T-helper 9 cell (primary cell): ENCODE data around the gene SWAP70.

ENCODE experiments used
- DNase-seq: peaks from one replicate; pipeline ENCODE4 v3.0.0-alpha.2; 2020

SWAP70 gene

GRCh38 chr11:9780929-9781328, 117.1 kb downstream of the SWAP70 start:
- no peak for DNase-seq

- DNase-seq = no peak
These were observed 120.1 kb downstream of the SWAP70 start for GRCh38 chr11:9783986-9784385.

DNA sequence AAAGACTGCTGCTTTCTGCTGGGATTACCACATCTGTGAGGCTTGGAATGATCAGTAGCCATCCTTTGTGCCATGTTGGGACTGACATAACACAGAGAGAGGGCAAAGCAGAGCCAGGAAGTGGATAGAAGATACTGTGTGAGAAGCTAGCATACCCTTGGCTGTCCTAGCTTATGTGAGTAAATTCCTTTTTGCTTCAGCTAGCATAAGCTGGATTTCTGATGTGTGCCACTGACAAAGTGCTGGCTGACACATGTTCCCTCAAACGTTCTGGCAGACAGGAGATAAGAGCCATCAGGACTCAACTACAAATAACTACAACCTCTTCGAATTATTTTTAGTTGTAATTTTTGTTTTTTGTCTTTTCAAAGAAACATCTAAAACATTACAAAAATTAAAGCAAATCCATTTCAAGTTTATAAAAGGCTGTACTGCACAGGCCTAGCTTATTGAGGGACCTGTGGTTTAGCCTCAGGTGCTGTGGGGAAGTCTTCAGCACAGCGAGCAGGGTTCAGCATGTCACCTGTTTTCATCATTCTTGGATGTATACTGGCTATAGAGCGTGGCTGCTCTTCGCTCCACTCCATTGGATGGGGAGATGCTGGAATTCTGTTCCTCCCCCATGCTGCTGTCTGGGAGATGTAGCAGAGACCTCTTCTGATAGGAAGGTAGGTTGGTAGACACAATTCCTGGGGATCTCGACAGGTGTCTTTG, 120.9 kb downstream of the SWAP70 start:
- DNase-seq = no peak

GRCh38 chr11:9787260-9787659, 123.4 kb downstream of the SWAP70 start:
- DNase-seq = no peak

GRCh38 chr11:9787981-9788521, 124.2 kb downstream of the SWAP70 start:
- no peak for DNase-seq

GRCh38 chr11:9789910-9790309, 126.0 kb downstream of the SWAP70 start:
- no peak for DNase-seq

DNA sequence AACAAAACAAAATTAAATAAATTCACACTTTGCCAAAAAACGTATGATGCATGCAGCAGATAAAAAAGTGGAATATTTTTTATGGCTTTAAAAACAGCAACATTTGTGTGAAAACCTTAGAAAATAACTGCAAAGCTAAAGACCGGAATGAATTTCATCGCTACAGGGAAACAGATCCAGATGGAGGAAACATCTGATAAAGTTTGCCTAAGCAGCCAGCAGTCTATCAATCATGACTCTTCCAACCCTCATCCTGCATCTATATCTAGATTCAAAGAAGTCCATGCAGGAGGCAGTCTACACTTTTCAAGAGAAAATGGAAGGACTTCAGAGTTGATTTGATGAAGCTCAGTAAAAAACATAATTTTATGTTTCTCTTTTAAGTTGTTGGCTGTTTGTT, 126.8 kb downstream of the SWAP70 start:
- DNase-seq = no peak

- DNase-seq = no peak
These were observed 132.4 kb downstream of the SWAP70 start for GRCh38 chr11:9796266-9796665.

- DNase-seq = no peak
These were observed 133.0 kb downstream of the SWAP70 start for GRCh38 chr11:9796854-9797253.

- no peak for DNase-seq
These were observed 133.4 kb downstream of the SWAP70 start for GRCh38 chr11:9797300-9797699.

DNA sequence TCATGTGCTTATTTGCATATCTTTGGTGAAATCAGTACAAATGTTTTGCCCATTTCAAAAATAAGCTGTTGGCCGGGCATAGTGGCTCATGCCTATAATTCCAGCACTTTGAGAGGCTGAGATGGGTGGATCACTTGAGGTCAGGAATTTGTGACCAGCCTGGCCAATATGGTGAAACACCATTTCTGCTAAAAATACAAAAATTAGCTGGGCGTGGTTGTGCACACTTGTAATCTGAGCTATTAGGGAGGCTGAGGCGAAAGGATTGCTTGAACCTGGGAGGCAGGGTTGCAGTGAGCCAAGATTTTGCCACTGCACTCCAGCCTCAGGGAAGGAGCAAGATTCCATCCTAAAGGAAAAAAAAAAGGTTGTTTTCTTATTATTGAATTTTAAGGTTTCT, 136.0 kb downstream of the SWAP70 start:
- no peak for DNase-seq

DNA sequence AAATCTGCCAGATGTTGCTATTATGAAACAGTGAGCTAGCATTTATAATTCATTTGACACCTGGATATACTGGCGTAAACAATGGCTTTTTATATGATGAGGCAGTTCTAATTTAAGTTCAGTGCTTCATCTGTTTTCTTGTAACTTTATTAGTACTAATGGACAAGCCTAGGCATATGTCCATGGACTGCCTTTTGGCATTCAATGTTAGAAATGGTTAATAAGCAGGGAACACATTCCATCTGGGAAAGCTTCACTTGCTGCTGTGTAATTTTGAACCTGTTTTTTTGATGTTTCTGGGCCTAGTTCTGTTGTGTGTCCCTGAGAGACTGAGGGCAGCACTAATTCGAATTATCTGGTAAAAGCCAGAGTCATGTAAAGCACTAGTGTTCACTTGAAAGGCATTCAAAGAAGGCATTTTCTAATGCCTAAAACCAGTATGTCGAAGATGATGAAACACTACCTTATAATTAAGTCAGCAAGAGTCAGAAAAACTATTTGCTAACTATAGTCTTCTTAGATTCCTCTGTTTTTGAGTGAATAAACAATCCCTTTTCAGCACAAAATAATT, 138.5 kb downstream of the SWAP70 start:
- DNase-seq = no peak
